Peyer's patch (tissue), 4 donors: Measurements from ENCODE around the gene LMTK2. TPM values are rescaled to one million over a fixed set of nuclear protein-coding genes. Genes with fewer than 3 reads are reported as not detected.
A peak's percentile ranks its signal among the peaks of the same experiment; 100 is the strongest.

Experiments
- DNase-seq, 3 donors: peaks; one replicate each; pipeline ENCODE4 v3.0.0-alpha.2; 2017 to 2019
- H3K27ac ChIP-seq, 4 donors: fragments of 200-600 bp; sonication (generic); one replicate each; pipeline ENCODE4 v1.5.1; 2016 to 2019
- H3K27me3 ChIP-seq, 2 donors: fragments of 200-600 bp; sonication (generic); one replicate each; pipeline ENCODE4 v1.5.1; 2019
- H3K36me3 ChIP-seq, 3 donors: fragments of 200-600 bp; sonication (generic); one replicate each; pipeline ENCODE4 v1.5.1; 2016 to 2019
- H3K4me1 ChIP-seq, 4 donors: fragments of 200-600 bp; sonication (generic); one replicate each; pipeline ENCODE4 v1.5.1; 2016 to 2019
- H3K4me3 ChIP-seq, 4 donors: fragments of 200-600 bp; sonication (generic); 1 replicate in 3 of 4; 2 replicates in 1 of 4; pipeline ENCODE4 v1.5.1; 2016 to 2019; ENCODE audit warnings: mild to moderate bottlenecking in 1 of 4
- H3K9me3 ChIP-seq, 4 donors: fragments of 200-600 bp; sonication (generic); one replicate each; pipeline ENCODE4 v1.5.1; 2016 to 2019; ENCODE audit warnings: mild to moderate bottlenecking in 1 of 4
- CTCF ChIP-seq, 6 experiments: fragments of 450-650 bp in 4 of 6; fragments of 200-600 bp in 2 of 6; sonication (generic) in 1 of 6; IDR thresholded peaks; one replicate each; pipeline ENCODE4 v1.5.1; 2017 to 2019; ENCODE audit warnings: antibody characterized with exemption in 6 of 6, mild to moderate bottlenecking in 3 of 6, moderate library complexity in 1 of 6
- POLR2A ChIP-seq, 2 donors: fragments of 450-650 bp; IDR thresholded peaks; one replicate each; pipeline ENCODE4 v1.5.1; 2017; ENCODE audit warnings: antibody characterized with exemption in 2 of 2, mild to moderate bottlenecking in 2 of 2, moderate library complexity in 2 of 2
- total RNA-seq, 4 donors: library from RNA; depleted of rRNA; stranded (reverse); fragments of >200 nt; gene quantifications; one replicate each; pipeline ENCODE4 v1.1.0, GENCODE V29; 2016

The LMTK2 gene
- total RNA-seq, result 10 to 100 TPM; 23.1 to 54.0 (median 51.4) TPM

GRCh38 chr7:98106647-98107312, at the start of gene LMTK2:
LMTK2 (plus strand) TSS chr7:98106862; CDS start chr7:98107178, 316 bp downstream.
- H3K4me1 ChIP-seq, result peaks cover 0 to 18% (median 2%) of the 10 kb centered on the region in 4 donors
- H3K36me3 ChIP-seq, result no peaks in the 10 kb centered on the region
- TF ChIP-seq POLR2A (IDR thresholded peaks at IDR 0.05), result peak; percentile 95 to 97
- TF ChIP-seq CTCF (IDR thresholded peaks at IDR 0.05), result peak; percentile 93 to 98 (median 96)
- H3K27ac ChIP-seq, result peak within 1 kb of the TSS; percentile 81 to 93 (median 87)
- DNase-seq, result peak; percentile 98 to 99 (median 98)
- peak within 1 kb of the TSS; percentile 74 to 99 (median 90) for H3K4me3 ChIP-seq
- no peaks in the 10 kb centered on the region for H3K27me3 ChIP-seq
- H3K9me3 ChIP-seq, result no peaks in the 10 kb centered on the region

GRCh38 chr7:98057157-98057556, 49.5 kb upstream of the LMTK2 start:
- TF ChIP-seq CTCF (IDR thresholded peaks at IDR 0.05) (no peak), POLR2A (IDR thresholded peaks at IDR 0.05) (no peak)
- H3K27me3 ChIP-seq, result no peaks in the 10 kb centered on the region
- H3K36me3 ChIP-seq, result no peaks in the 10 kb centered on the region
- no peak overlapping the region for H3K4me3 ChIP-seq
- no peaks in the 10 kb centered on the region for H3K9me3 ChIP-seq
- H3K4me1 ChIP-seq, result no peaks in the 10 kb centered on the region
- H3K27ac ChIP-seq, result no peak overlapping the region
- no peak for DNase-seq

GRCh38 chr7:98058186-98058585, 48.5 kb upstream of the LMTK2 start:
- DNase-seq, result no peak
- no peak overlapping the region for H3K4me3 ChIP-seq
- H3K27ac ChIP-seq, result no peak overlapping the region
- H3K27me3 ChIP-seq, result no peaks in the 10 kb centered on the region
- H3K36me3 ChIP-seq, result no peaks in the 10 kb centered on the region
- H3K4me1 ChIP-seq, result no peaks in the 10 kb centered on the region
- H3K9me3 ChIP-seq, result no peaks in the 10 kb centered on the region
- TF ChIP-seq POLR2A (IDR thresholded peaks at IDR 0.05), result no peak
- no peak for TF ChIP-seq CTCF (IDR thresholded peaks at IDR 0.05)

GRCh38 chr7:98064233-98064632, 42.4 kb upstream of the LMTK2 start:
- Histone ChIP-seq H3K27me3 (no peaks in the 10 kb centered on the region), H3K9me3 (no peaks in the 10 kb centered on the region), H3K27ac (no peak overlapping the region), H3K36me3 (no peaks in the 10 kb centered on the region), H3K4me3 (no peak overlapping the region), H3K4me1 (no peaks in the 10 kb centered on the region)
- TF ChIP-seq CTCF (IDR thresholded peaks at IDR 0.05) (no peak), POLR2A (IDR thresholded peaks at IDR 0.05) (no peak)
- no peak for DNase-seq

GRCh38 chr7:98066208-98066607, 40.5 kb upstream of the LMTK2 start:
- H3K4me1 ChIP-seq, result no peaks in the 10 kb centered on the region
- no peak for DNase-seq
- TF ChIP-seq POLR2A (IDR thresholded peaks at IDR 0.05), result no peak
- no peak for TF ChIP-seq CTCF (IDR thresholded peaks at IDR 0.05)
- no peak overlapping the region for H3K4me3 ChIP-seq
- no peaks in the 10 kb centered on the region for H3K27me3 ChIP-seq
- no peaks in the 10 kb centered on the region for H3K36me3 ChIP-seq
- no peak overlapping the region for H3K27ac ChIP-seq
- H3K9me3 ChIP-seq, result no peaks in the 10 kb centered on the region
